Prostate gland (tissue), 2 donors: ENCODE results near the gene HIC2.
"Not testable (repeated sequence)": the region's sequence is repeated elsewhere in the genome, so short reads cannot be mapped to it uniquely, and the experiment has no call there.

Experiments used
- POLR2A ChIP-seq: fragments of 450-650 bp; IDR thresholded peaks from one replicate; pipeline ENCODE4 v1.6.1; 2016; ENCODE audit warnings: antibody characterized with exemption, mild to moderate bottlenecking
- POLR2AphosphoS5 ChIP-seq: sonication (generic); formaldehyde crosslinking; IDR thresholded peaks from one replicate; pipeline ENCODE4 v1.6.1; 2017; ENCODE audit warnings: antibody characterized with exemption
- TF ChIP-seq, protein P1 (sequence below), 4 experiments: fragments of 200-600 bp in 2 of 4; fragments of 450-650 bp in 2 of 4; sonication (generic) in 2 of 4; IDR thresholded peaks; 1 replicate in 3 of 4; 2 replicates in 1 of 4; pipeline ENCODE4 v1.5.1; 2016 to 2019; ENCODE audit warnings: antibody characterized with exemption in 4 of 4, mild to moderate bottlenecking in 2 of 4, moderate library complexity in 2 of 4

DNA sequence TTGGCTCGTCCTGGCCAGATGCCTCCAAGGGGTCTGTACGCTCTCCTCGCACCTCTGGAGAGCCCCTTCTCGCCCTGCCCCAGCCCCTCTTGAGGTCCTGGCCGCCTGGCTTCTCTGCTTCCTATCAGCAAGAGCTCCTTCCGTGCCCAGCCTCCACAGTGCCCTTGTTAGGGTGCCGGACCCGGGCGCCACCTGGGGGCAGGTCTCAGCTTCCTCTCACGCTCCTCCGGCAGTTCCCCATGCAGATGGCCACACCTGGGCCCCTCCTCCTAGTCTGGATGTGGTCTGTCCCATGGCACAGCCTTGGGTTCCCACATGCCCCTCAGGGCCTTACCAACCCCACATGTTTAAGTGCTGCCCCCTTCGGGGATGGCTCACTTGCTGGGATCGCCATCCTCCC is 56.5 kb downstream of the HIC2 start:
- TF ChIP-seq, protein P1, sequence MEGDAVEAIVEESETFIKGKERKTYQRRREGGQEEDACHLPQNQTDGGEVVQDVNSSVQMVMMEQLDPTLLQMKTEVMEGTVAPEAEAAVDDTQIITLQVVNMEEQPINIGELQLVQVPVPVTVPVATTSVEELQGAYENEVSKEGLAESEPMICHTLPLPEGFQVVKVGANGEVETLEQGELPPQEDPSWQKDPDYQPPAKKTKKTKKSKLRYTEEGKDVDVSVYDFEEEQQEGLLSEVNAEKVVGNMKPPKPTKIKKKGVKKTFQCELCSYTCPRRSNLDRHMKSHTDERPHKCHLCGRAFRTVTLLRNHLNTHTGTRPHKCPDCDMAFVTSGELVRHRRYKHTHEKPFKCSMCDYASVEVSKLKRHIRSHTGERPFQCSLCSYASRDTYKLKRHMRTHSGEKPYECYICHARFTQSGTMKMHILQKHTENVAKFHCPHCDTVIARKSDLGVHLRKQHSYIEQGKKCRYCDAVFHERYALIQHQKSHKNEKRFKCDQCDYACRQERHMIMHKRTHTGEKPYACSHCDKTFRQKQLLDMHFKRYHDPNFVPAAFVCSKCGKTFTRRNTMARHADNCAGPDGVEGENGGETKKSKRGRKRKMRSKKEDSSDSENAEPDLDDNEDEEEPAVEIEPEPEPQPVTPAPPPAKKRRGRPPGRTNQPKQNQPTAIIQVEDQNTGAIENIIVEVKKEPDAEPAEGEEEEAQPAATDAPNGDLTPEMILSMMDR (IDR thresholded peaks at IDR 0.05) = not testable (repeated sequence)
- TF ChIP-seq POLR2A, POLR2AphosphoS5: not testable (repeated sequence)
